ENCODE data around the gene DNAAF1.
"Not testable (repeated sequence)": the region's sequence is repeated elsewhere in the genome, so short reads cannot be mapped to it uniquely, and the experiment has no call there.

DNAAF1 gene

DNA sequence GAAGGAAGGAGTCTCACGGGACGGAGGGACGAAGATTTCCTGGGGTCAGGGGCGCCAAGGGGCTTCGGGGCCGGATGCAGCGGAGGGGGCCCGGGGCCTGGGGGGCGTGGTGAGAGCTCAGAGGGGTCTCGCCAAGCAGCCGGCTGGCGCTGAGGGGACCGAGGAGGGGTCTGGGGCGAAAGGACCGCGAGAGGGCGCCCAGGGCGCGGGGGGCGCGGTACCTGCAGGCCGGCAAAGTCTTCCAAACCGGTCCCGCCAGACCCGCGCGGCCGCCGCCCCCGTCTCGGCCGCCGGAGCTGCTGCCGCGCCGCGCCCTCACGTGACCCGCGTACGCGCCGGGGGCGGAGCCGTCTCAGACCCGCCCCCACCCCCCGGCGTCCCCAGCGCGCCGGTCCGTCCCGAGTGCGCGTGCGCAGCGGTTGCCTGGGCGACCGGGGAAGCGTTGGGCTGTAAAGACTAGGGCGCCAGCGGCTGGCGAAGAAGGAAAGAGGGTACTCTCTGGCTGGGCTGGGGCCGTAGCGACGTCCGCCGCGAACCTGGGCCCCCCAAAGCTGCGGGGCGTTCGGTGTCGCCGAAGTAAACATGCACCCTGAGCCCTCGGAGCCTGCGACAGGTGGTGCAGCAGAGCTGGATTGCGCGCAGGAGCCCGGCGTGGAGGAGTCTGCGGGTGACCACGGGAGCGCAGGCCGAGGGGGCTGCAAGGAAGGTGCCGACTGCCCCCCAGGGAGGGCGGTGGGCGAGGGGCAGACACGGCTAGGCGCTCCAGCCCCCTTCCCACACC lies at the start of gene DNAAF1, which contains the start of gene HSDL1:
DNAAF1 (plus strand) TSS at position 450 of the 781 bp plus-strand sequence; CDS start at position 583, 133 bp downstream.
HSDL1 (minus strand) TSS at position 319 of the 781 bp plus-strand sequence. CDS start 13,856 bp downstream, outside the sequence.
- peak; percentile 76 for DNase-seq (ENCODE audit: low spot score)

DNA sequence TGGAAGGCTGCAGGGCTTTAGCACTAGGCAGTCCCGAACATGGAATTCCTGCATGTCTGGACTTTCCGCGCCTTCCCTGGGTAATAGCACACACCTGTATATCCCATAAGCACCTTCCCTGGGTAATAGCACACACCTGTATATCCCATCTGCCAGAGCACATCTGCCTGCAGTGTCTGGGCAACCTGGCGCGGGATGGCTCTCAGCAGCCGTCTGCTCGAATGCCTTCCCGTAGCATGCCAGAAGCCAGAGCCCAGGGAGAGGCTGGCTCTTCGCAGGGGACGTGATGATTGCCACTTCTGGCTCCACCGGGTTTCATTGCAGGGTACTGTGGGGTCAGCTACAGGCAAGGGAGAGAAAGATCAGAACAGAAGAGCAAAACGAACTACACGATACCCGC lies 49.6 kb upstream of the DNAAF1 start:
- DNase-seq (ENCODE audit: low spot score): no peak

DNA sequence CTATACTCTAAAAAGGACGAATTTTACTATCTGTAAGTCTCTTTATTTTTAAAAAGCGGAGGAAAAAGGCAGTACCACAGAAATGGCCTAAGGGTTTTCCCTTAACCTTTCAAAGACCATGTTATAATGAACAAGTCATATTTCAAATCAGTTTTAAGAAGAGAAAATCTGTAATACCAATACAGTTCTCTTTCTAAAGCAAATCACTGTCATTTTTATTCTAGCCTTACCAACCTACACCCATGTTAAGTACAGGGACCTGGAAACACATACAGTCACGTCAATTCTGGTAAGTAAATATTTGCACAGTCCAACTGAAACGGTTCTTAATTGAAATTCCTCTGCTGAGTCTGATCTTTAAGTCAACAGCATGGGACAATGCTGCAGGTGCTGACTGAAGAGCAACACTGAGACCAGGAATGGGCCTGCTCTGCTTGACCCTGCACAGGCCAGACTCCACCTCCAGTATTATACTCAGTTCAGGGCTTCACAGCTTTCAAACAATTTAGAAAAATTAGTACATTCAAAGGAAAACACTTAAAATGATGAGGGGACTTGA lies 48.6 kb upstream of the DNAAF1 start:
- DNase-seq (ENCODE audit: low spot score): no peak

DNA sequence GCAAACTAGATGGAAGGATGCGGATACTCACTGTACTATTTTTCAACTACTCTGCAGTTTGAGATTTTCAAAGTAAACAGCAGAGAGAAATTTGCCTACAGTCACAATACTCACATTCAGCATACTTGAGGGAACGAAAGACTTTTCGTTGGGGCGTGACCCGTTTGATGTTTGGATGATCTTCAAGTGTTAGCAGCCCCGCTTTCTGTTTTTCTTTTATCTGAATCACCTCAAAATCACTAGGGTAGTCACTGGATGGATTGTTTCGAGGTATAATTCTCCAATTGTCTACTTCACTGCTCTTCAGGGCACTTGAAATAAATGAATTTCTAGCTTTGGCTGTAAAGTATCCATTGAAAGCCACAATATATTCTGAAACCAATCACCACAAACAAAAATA lies 46.2 kb upstream of the DNAAF1 start:
- DNase-seq (ENCODE audit: low spot score): no peak

DNA sequence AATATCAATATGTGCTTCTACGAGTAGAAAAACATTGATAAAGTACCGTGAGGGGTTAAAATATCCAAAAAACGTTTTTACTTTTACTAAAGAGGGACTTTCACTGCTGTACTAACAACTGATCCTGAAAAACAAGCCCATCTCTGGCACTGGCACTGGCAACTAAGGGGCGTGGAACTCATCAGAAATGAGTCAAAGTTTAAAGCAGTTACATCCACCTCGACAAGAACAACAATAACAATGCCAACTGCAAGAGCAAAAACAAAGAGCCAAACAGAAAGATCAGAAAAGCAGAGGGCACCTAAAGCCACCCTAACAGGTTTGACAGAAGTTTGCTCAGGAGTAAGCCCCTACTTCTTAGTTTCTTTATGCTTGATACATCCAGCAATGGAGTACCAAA lies 41.4 kb upstream of the DNAAF1 start:
- DNase-seq (ENCODE audit: low spot score): no peak

DNA sequence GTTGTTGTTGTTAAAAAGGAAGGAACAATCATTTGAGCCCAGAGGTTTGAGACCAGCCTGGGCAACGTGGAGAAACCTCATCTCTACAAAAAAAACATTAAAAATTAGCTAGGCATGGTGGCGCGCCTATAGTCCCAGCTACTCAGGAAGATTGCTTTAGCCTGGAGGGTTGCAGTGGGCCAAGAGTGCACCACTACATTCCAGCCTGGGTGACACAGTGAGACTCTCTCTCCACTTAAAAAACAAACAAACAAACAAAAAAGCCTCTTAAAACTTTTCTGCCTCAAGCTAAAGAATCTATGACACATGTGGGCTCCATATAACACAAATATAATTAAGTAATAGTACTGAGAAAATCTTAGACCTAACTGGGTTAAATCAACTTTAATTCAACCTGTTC lies 40.9 kb upstream of the DNAAF1 start:
- no peak for DNase-seq (ENCODE audit: low spot score)

DNA sequence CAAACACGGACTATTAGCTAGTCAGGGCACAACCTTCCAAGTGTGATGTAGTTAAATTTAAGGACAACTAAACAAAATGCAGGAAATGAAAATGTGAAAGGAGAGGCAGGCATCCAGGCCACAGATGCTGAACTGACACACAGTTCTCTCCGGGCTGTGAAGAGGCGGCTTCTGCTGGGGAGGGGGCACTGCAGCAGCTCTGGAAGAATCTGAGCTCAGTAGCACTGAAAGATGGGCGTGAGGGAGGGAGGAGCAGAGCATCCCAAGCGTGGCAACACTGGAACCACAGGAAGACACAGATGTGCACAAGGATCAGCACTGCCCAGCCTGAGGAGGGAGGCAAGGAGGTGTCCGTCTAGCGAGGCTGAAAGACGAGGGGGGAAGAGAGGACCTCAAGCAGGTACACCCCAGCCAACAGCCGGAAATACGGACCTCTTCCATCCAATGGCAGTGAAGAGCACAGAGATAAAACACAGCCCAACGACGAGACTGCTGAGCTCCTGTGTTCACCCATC lies 39.8 kb upstream of the DNAAF1 start:
- DNase-seq (ENCODE audit: low spot score): no peak

DNA sequence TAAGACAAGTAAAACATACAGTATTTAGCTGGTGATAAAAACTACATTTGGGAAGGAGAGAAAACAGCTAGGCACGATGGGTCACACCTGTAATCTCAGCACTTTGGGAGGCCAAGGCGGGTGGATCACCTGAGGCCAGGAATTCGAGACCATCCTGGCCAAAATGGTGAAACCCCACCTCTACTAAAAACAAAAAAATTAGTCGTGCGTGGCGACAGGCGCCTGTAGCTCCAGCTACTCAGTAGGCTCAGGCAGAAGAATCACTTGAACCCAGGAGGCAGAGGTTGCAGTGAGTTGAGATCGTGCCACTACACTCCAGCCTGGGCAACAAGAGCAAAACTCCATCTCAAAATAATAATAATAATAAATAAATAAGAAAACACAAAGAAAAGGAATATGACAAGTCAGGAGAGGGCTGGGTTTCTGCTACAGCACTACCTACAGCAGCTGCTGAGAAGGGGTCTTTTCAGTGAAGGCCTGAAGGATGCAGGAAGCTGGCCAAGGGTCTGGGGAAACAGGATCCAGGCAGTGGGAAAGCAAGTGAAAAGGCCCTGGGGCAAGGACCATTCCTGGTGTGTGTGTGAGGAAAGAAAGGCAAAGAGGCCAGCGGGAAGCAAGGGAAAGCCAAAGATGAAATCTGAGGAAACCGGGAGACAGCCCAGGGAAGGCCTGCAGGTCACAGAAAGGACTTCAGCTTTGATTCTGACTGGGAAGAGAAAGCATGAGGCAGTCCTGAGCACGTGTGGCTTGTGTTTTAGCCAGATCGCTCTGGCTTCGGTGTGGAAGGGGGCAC lies 39.0 kb upstream of the DNAAF1 start:
- DNase-seq (ENCODE audit: low spot score): no peak

DNA sequence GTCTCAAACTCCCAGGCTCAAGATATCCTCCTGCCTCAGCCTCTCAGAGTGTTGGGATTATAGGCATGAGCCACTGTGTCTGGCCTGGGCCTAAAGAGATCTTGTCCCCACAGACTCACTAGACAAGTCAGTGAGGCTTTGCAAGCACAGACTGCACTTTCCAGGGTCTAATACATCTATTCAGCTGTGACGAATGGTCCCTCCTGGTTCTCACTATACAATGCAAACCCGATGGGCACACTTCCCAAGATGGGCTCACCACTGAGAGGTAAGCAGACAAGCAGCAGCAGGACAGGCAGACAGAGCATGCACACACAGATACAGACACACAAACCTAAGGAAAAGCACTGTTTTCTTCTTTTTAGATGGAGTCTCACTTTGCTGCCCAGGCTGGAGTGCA lies 37.2 kb upstream of the DNAAF1 start:
- no peak for DNase-seq (ENCODE audit: low spot score)

DNA sequence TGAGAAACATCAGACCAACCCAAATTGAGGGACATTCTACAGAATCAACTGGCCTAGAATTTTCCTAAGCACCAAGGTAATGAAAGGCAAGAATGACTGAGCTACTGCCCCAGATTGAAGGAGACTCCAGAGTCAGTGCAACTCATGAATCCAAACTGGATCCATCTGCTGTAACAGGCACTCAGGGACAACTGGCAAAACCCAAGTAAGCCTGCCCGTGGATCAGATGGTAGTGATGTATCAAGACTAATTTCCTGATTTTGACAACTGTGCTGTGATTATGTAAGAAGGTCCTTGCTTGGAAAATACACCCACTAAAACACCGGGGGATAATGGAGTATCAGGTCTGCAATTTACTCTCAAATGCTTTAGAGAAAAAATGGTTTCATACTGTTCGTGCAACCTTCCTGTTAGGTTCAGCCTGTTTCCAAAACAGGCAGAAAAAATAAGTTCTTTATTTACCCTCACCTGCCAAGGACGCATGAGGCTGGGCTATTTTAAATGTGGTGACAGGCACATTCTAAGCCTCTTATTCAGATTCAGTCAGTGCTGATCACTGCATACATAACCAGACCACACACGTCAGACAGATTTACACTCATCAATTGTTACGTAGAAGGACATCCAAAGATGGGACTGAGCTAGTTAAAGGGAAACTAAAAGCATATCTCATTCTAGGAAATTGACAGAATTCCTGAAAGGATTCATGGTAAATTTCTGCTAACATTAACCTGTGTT lies 35.3 kb upstream of the DNAAF1 start:
- DNase-seq (ENCODE audit: low spot score): no peak

DNA sequence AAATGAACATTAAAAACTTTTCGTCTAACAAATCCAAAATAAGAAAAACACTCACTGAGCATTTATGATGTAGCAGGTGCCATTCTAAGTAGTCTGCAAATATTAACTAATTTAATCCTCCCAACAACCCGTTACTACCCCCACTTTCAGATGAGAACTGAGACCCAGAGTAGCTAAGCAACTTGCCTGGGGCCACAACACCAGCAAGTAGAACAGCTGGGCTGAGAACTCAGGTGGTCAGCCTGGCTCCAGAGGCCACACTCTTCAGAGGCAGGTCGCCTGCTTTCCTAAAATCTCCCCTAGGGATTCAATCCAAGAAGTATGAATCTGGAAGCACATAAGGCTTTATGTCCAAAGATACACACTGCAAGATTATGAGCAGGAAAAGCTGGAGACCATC lies 34.6 kb upstream of the DNAAF1 start:
- no peak for DNase-seq (ENCODE audit: low spot score)

DNA sequence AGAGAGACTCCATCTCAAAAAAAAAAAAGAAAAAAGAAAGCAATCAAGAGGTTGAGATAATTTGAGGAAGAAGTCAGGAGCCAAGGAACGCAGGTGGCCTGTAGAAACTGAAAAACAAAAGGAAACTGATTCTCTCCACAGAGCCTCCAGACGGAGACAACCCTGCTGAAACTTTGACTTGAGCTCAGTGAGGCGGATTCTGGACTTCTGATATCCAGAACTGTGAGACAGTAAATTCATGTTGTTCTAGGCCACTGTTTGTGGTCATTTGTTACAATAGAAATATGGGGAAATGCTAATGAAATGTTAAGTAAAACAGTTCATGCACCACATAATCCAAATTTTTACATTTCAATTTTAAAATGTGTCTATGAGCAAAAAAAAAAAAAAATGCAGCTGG lies 33.6 kb upstream of the DNAAF1 start:
- DNase-seq (ENCODE audit: low spot score): no peak

DNA sequence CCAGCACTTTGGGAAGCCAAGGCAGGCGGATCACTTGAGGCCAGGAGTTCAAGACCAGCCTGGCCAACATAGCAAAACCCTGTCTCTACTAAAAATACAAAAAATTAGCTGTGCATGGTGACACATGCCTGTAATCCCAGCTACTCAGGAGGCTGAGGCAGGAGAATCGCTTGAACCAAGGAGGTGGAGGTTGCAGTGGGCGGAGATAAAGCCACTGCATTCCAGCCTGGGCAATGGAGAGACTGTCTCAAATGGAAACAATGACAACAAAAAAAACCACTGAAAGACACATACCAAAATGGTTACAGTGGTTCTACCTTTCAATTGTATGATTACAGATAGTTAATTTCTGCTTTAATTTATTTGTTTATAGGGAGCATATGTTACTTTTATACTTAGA lies 33.2 kb upstream of the DNAAF1 start:
- DNase-seq (ENCODE audit: low spot score): not testable (repeated sequence)

DNA sequence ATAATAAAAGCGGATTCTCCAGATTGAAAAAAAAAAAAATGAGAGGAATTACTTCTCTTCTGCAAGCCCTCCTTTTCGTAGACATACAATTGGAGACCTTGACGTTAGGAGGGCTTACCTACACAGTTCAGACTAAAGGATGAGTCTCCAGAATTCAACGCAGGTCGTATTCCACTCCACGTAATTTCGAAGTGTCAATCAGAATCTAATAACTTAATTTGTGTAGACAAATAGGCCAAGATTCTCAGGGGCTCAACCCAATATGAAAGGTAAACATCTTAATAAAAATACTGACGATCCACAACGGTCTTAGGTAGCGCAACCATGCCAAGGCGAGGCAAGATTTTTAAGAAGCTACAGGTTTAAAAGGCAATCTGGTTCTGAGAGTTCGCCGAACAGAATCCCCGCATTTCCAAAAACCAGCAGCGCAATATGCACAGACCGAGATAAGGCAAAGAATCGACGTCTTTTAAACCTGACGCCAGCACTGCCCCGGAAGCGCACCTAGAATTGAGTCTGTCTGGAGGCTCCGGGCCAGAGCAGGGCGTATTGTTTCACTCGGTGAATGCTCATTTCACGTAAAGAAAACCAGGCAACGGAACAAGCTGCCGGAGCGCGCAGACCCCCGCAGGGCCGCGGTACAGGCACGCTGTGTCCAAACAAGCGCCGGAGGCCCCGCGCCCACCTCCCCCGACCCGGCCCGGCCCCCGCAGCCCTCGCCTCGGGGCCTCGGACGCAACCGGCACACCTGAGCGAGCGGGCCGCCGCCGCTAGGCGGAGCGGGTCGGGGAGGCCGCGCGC lies 29.0 kb upstream of the DNAAF1 start:
- DNase-seq (ENCODE audit: low spot score): peak; percentile 18

DNA sequence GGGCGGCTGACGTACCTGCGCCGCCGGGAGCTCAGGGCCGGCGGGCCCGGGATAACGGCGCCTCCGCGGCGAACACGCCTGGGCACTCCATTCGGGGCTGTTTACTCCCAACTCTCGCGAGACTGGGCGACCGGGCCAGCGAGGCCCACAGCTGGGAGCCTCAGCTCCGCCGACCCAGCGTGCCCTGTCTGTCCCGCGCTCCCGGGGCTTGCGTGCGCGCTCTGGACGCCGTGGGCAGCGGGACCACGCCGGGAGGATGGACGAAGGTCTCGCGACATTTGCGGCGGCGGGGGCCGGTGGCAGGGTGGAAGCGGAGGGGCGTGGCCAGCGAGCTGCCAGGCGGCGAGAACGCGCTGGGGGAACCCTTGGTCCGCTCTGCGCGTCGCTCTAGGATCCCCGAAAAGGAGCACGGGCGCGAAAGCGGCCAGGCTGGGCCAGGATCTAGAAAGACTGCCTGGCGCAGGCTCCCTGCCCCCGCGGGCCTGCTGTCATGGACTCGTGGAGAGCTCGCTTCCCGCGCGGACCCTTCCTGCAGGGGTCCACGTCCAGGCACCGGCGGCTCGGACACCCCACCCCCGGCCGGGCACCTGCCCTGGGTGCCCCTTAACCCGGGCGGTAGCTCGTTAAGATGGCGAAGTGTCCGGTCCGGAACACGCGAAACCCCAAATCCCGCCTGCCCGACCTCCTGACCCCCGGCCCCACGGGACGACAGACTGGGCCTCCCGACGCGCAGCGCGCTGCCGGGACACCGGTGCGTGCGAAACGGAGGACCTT lies 28.2 kb upstream of the DNAAF1 start, which contains the start of gene MBTPS1:
MBTPS1 (minus strand) TSS at position 223 of the 774 bp plus-strand sequence. CDS start 15,159 bp downstream, outside the sequence.
- DNase-seq (ENCODE audit: low spot score): peak; percentile 96

DNA sequence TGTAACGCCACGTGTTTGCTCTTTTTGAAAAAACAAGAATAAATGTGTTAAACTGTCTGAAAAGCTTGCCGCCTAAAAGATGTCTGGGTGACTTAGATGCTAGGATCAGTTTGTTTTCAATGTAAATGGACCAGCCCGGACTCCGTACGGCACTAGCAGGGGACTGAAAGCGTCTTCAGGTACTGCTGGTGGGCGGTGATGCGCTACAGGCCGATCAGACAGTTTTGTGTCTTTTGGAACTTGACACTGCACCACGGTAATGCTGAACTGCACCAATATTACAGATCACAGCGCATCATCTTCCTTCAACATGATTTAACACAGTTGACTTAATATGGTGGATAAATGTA lies 27.6 kb upstream of the DNAAF1 start:
- DNase-seq (ENCODE audit: low spot score): peak; percentile 36

DNA sequence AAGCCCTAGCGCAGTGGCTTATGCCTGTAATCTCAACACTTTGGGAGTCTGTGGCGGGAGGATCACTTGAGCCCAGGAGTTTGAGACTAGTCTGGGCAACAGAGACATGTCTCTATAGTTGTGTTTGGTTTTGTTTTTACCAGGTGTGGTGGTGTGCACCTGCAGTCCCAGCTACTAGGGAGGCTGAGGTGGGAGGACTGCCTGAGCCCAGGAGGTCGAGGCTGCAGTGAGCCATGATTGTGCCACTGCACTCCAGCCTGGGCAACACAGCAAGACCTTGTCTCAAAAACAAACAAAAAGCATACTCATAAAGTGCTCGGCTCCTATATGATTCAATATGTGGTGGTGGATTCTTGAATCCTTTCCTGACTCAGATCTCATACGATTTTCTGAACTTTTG lies 26.8 kb upstream of the DNAAF1 start:
- not testable (repeated sequence) for DNase-seq (ENCODE audit: low spot score)

DNA sequence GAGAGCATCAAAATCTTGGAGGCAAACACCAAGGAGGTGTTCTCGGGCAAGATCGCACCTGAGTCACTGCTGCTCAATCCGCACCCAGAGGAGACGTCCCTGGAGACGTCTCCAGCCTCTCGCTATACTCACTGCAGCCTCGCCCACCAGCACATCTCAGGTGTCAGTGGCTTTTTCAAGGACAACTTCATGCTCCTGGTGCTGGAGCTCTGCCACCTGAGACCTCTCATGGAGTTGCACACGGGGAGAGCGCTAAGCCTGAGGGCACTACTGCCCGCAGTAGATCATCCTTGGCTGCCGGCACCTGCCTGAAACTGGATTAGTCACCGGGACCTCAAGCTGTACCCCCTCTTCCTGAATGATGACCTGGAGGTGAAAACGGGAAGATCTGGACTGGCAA lies 25.7 kb upstream of the DNAAF1 start:
- no peak for DNase-seq (ENCODE audit: low spot score)

DNA sequence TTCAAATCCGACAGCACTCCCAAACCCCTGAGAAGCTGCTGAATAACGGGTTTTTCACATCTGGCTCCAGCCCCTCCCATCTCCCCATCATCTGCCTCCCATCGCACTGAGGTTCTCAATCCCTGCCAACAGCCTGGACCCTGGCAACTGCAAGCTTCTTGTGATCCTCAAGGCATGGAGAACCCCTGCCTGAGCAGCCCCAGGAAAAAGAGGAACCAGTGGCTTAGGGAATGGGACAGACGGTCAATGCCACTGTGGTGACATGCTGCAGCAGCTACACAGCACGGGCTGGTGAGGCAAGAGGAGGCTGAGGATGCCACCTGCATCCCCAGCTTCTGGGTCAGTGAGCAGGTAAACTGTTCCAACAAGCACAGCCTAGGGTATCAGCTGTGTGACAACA lies 25.1 kb upstream of the DNAAF1 start:
- no peak for DNase-seq (ENCODE audit: low spot score)

DNA sequence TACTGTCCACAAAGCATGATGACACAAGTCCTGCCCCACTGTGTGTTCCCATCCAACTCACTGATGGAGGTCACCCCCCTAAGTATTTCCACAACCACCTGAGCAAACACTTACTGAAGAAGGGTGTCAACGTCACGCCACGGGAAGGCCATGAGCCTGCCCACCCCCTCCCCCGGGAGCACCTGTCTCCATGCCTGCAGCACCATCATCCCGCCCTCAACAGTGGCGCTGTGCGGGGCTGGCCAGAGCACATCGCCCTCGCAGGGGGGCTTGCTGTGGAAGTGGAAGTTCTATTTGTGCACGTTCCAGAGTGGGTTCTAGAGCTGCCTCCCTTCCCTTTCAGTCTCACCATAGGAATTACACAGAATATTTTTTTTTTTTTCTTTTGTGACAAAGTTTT lies 24.1 kb upstream of the DNAAF1 start:
- no peak for DNase-seq (ENCODE audit: low spot score)

Measured in kidney capillary endothelial cell (primary cell).